Measurements from ENCODE around the gene ZBTB44. TPM values are rescaled to one million over a fixed set of nuclear protein-coding genes. Genes with fewer than 3 reads are reported as not detected.
"Not testable (repeated sequence)": the region's sequence is repeated elsewhere in the genome, so short reads cannot be mapped to it uniquely, and the experiment has no call there.

The ZBTB44 gene
- polyA plus RNA-seq, 2 donors: 6.7 to 7.2 TPM

DNA sequence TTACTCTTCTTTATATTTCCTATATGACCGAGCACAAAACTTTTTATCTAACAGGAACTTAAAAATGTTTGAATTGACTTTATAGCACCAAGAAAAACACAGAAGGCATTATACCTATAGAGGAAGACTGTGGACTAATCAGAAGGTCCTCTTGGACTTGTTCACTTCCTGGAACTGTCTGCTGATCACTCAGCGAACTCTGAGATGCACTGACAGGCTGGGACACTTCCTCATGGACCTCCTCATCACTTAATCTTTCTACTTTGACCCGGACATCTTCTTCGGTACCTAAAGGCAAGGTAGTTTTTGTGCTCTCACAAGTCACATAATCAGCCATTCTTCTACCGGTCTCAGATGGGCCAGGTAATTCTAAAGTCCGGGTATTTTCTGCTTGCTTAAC is 54.0 kb downstream of the ZBTB44 start:
- Histone ChIP-seq H3K4me3 (ENCODE audit: low read depth in 1 of 2, low read length in 2 of 2) (no peak overlapping the region), H3K36me3 (ENCODE audit: control insufficient read depth in 2 of 2, insufficient read depth in 2 of 2, low read length in 1 of 2) (peaks cover 2 to 3% of the 10 kb centered on the region in 2 donors), H3K27ac (ENCODE audit: low read depth in 2 of 2, low read length in 1 of 2) (no peak overlapping the region), H3K4me1 (ENCODE audit: control insufficient read depth in 2 of 2, insufficient read depth in 2 of 2, low read length in 1 of 2) (no peaks in the 10 kb centered on the region), H3K27me3 (ENCODE audit: control insufficient read depth in 1 of 2, insufficient read depth in 2 of 2, low read length in 2 of 2) (no peaks in the 10 kb centered on the region), H3K9me3 (ENCODE audit: control insufficient read depth in 2 of 2, insufficient read depth in 1 of 2, low read depth in 1 of 2, low read length in 1 of 2) (no peaks in the 10 kb centered on the region)
- WGBS, 2 donors: 89 to 95% methylated on average over 6 of the region's 6 CpGs

DNA sequence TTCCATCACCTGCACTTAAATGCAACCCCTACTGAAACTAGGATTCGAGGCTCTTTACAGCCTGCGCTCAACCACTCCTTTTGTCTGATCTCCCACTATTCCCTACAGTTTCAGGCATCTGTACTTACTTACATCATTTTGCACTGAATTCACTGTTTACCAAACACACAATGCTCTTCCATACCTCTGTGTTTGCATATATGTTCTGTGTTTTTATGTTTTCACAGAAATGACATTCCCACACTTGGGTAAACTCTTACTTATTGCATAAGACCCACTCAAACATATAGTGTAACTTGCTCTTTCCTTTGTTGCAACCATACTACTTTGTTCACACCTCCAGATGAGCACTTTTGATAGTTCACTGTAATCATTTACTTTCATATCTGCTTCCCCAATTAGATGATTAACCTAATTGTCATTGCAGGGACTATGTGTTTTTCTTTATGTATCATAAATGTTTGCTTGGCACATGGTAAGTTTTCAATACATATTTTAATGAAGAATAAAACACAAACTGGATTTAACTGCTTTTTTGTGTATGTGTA is 54.6 kb downstream of the ZBTB44 start:
- H3K36me3 ChIP-seq (ENCODE audit: control insufficient read depth in 2 of 2, insufficient read depth in 2 of 2, low read length in 1 of 2): peaks cover 2 to 3% of the 10 kb centered on the region in 2 donors
- H3K27me3 ChIP-seq (ENCODE audit: control insufficient read depth in 1 of 2, insufficient read depth in 2 of 2, low read length in 2 of 2): no peaks in the 10 kb centered on the region
- H3K4me1 ChIP-seq (ENCODE audit: control insufficient read depth in 2 of 2, insufficient read depth in 2 of 2, low read length in 1 of 2): no peaks in the 10 kb centered on the region
- no peaks in the 10 kb centered on the region for H3K9me3 ChIP-seq (ENCODE audit: control insufficient read depth in 2 of 2, insufficient read depth in 1 of 2, low read depth in 1 of 2, low read length in 1 of 2)
- no peak overlapping the region for H3K27ac ChIP-seq (ENCODE audit: low read depth in 2 of 2, low read length in 1 of 2)
- 96% methylated on average over 2 of the region's 2 CpGs for WGBS, 2 donors
- no peak overlapping the region for H3K4me3 ChIP-seq (ENCODE audit: low read depth in 1 of 2, low read length in 2 of 2)

DNA sequence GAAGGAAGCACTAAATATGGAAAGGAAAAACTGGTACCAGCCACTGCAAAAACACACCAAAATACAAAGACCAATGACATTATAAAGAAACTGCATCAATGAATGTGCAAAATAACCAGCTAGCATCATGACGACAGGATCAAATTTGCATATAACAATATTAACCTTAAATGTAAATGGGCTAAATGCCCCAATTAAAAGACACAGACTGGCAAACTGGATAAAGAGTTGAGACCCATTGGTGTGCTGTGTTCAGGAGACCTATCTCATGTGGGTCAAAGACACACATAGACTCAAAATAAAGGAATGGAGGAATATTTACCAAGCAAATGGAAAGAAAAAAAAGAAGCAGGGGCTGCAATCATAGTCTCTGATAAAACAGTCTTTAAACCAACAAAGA is 63.0 kb downstream of the ZBTB44 start:
- not testable (repeated sequence) for H3K4me1 ChIP-seq (ENCODE audit: control insufficient read depth in 2 of 2, insufficient read depth in 2 of 2, low read length in 1 of 2); H3K27ac ChIP-seq (ENCODE audit: low read depth in 2 of 2, low read length in 1 of 2); H3K36me3 ChIP-seq (ENCODE audit: control insufficient read depth in 2 of 2, insufficient read depth in 2 of 2, low read length in 1 of 2); H3K27me3 ChIP-seq (ENCODE audit: control insufficient read depth in 1 of 2, insufficient read depth in 2 of 2, low read length in 2 of 2); H3K4me3 ChIP-seq (ENCODE audit: low read depth in 1 of 2, low read length in 2 of 2); H3K9me3 ChIP-seq (ENCODE audit: control insufficient read depth in 2 of 2, insufficient read depth in 1 of 2, low read depth in 1 of 2, low read length in 1 of 2)
- 91 to 94% methylated on average over 1 of the region's 1 CpG for WGBS, 2 donors

DNA sequence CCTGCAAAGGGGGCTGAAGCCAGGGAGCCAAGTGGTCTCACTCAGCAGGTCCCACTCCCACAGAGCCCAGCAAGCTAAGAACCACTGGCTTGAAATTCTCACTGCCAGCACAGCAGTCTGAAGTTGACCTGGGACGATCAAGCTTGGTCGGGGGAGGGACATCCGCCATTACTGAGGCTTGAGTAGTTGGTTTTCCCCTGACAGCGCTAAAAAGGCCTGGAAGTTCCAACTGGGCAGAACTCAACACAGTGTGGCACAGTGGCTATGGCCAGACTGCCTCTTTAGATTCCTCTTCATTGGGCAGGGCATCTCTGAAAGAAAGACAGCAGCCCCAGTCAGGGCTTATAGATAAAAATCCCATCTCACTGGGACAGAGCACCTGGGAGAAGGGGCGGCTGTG is 64.8 kb downstream of the ZBTB44 start:
- WGBS, 2 donors: 95 to 96% methylated on average over 5 of the region's 5 CpGs
- H3K36me3 ChIP-seq (ENCODE audit: control insufficient read depth in 2 of 2, insufficient read depth in 2 of 2, low read length in 1 of 2); H3K9me3 ChIP-seq (ENCODE audit: control insufficient read depth in 2 of 2, insufficient read depth in 1 of 2, low read depth in 1 of 2, low read length in 1 of 2); H3K27ac ChIP-seq (ENCODE audit: low read depth in 2 of 2, low read length in 1 of 2); H3K4me3 ChIP-seq (ENCODE audit: low read depth in 1 of 2, low read length in 2 of 2); H3K27me3 ChIP-seq (ENCODE audit: control insufficient read depth in 1 of 2, insufficient read depth in 2 of 2, low read length in 2 of 2); H3K4me1 ChIP-seq (ENCODE audit: control insufficient read depth in 2 of 2, insufficient read depth in 2 of 2, low read length in 1 of 2): not testable (repeated sequence)

- whole genome bisulfite sequencing, 2 donors: 92 to 96% methylated on average over 5 of the region's 5 CpGs
- no peaks in the 10 kb centered on the region for H3K9me3 ChIP-seq (ENCODE audit: control insufficient read depth in 2 of 2, insufficient read depth in 1 of 2, low read depth in 1 of 2, low read length in 1 of 2)
- no peak overlapping the region for H3K4me3 ChIP-seq (ENCODE audit: low read depth in 1 of 2, low read length in 2 of 2)
- H3K4me1 ChIP-seq (ENCODE audit: control insufficient read depth in 2 of 2, insufficient read depth in 2 of 2, low read length in 1 of 2): peaks cover 4 to 8% of the 10 kb centered on the region in 2 donors
- H3K36me3 ChIP-seq (ENCODE audit: control insufficient read depth in 2 of 2, insufficient read depth in 2 of 2, low read length in 1 of 2): no peaks in the 10 kb centered on the region
- H3K27me3 ChIP-seq (ENCODE audit: control insufficient read depth in 1 of 2, insufficient read depth in 2 of 2, low read length in 2 of 2): no peaks in the 10 kb centered on the region
- no peak overlapping the region for H3K27ac ChIP-seq (ENCODE audit: low read depth in 2 of 2, low read length in 1 of 2)
Observed at GRCh38 chr11:130249371-130249770, 65.3 kb downstream of the ZBTB44 start.

DNA sequence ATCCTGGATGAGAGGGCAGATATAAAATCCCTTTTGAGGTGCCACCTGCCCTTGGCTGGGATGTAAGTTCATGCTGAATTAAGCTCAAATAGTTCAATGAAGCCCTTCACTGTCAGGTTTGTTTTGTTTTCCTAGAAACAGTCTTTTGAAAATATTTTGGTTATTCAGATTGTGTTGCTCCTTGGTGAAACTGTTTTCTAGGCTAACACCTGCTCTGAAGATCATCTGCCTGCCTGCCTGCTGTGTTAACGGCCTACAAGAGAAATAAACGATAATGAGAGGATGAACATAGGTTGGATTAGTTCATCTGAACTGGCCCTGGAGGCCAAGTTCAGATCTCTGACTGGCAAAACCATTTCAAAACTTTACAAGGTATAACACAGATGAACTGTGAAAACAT is 67.4 kb downstream of the ZBTB44 start:
- peaks cover 4 to 8% of the 10 kb centered on the region in 2 donors for H3K4me1 ChIP-seq (ENCODE audit: control insufficient read depth in 2 of 2, insufficient read depth in 2 of 2, low read length in 1 of 2)
- 84 to 87% methylated on average over 2 of the region's 2 CpGs for WGBS, 2 donors
- H3K27me3 ChIP-seq (ENCODE audit: control insufficient read depth in 1 of 2, insufficient read depth in 2 of 2, low read length in 2 of 2): no peaks in the 10 kb centered on the region
- H3K27ac ChIP-seq (ENCODE audit: low read depth in 2 of 2, low read length in 1 of 2): no peak overlapping the region
- no peaks in the 10 kb centered on the region for H3K36me3 ChIP-seq (ENCODE audit: control insufficient read depth in 2 of 2, insufficient read depth in 2 of 2, low read length in 1 of 2)
- no peaks in the 10 kb centered on the region for H3K9me3 ChIP-seq (ENCODE audit: control insufficient read depth in 2 of 2, insufficient read depth in 1 of 2, low read depth in 1 of 2, low read length in 1 of 2)
- H3K4me3 ChIP-seq (ENCODE audit: low read depth in 1 of 2, low read length in 2 of 2): no peak overlapping the region

- H3K4me1 ChIP-seq (ENCODE audit: control insufficient read depth in 2 of 2, insufficient read depth in 2 of 2, low read length in 1 of 2): peaks cover 4 to 8% of the 10 kb centered on the region in 2 donors
- H3K27me3 ChIP-seq (ENCODE audit: control insufficient read depth in 1 of 2, insufficient read depth in 2 of 2, low read length in 2 of 2): no peaks in the 10 kb centered on the region
- no peak overlapping the region for H3K27ac ChIP-seq (ENCODE audit: low read depth in 2 of 2, low read length in 1 of 2)
- 88 to 91% methylated on average over 3 of the region's 3 CpGs for WGBS, 2 donors
- H3K36me3 ChIP-seq (ENCODE audit: control insufficient read depth in 2 of 2, insufficient read depth in 2 of 2, low read length in 1 of 2): no peaks in the 10 kb centered on the region
- no peak overlapping the region for H3K4me3 ChIP-seq (ENCODE audit: low read depth in 1 of 2, low read length in 2 of 2)
- no peaks in the 10 kb centered on the region for H3K9me3 ChIP-seq (ENCODE audit: control insufficient read depth in 2 of 2, insufficient read depth in 1 of 2, low read depth in 1 of 2, low read length in 1 of 2)
Observed at GRCh38 chr11:130246738-130247137, 68.0 kb downstream of the ZBTB44 start.

GRCh38 chr11:130246270-130246669 is 68.4 kb downstream of the ZBTB44 start:
- 81 to 87% methylated on average over 1 of the region's 1 CpG for WGBS, 2 donors
- Histone ChIP-seq H3K27ac (ENCODE audit: low read depth in 2 of 2, low read length in 1 of 2) (no peak overlapping the region), H3K27me3 (ENCODE audit: control insufficient read depth in 1 of 2, insufficient read depth in 2 of 2, low read length in 2 of 2) (no peaks in the 10 kb centered on the region), H3K9me3 (ENCODE audit: control insufficient read depth in 2 of 2, insufficient read depth in 1 of 2, low read depth in 1 of 2, low read length in 1 of 2) (no peaks in the 10 kb centered on the region), H3K4me1 (ENCODE audit: control insufficient read depth in 2 of 2, insufficient read depth in 2 of 2, low read length in 1 of 2) (peaks cover 4 to 8% of the 10 kb centered on the region in 2 donors), H3K4me3 (ENCODE audit: low read depth in 1 of 2, low read length in 2 of 2) (no peak overlapping the region), H3K36me3 (ENCODE audit: control insufficient read depth in 2 of 2, insufficient read depth in 2 of 2, low read length in 1 of 2) (no peaks in the 10 kb centered on the region)

- H3K4me1 ChIP-seq (ENCODE audit: control insufficient read depth in 2 of 2, insufficient read depth in 2 of 2, low read length in 1 of 2); H3K27ac ChIP-seq (ENCODE audit: low read depth in 2 of 2, low read length in 1 of 2); H3K4me3 ChIP-seq (ENCODE audit: low read depth in 1 of 2, low read length in 2 of 2); H3K9me3 ChIP-seq (ENCODE audit: control insufficient read depth in 2 of 2, insufficient read depth in 1 of 2, low read depth in 1 of 2, low read length in 1 of 2); H3K36me3 ChIP-seq (ENCODE audit: control insufficient read depth in 2 of 2, insufficient read depth in 2 of 2, low read length in 1 of 2); H3K27me3 ChIP-seq (ENCODE audit: control insufficient read depth in 1 of 2, insufficient read depth in 2 of 2, low read length in 2 of 2): not testable (repeated sequence)
- 80 to 94% methylated on average over 6 of the region's 6 CpGs for WGBS, 2 donors
Observed at GRCh38 chr11:130245375-130245774, 69.3 kb downstream of the ZBTB44 start.

GRCh38 chr11:130244848-130245247 is 69.9 kb downstream of the ZBTB44 start:
- H3K27me3 ChIP-seq (ENCODE audit: control insufficient read depth in 1 of 2, insufficient read depth in 2 of 2, low read length in 2 of 2): no peaks in the 10 kb centered on the region
- peaks cover 4 to 7% of the 10 kb centered on the region in 2 donors for H3K4me1 ChIP-seq (ENCODE audit: control insufficient read depth in 2 of 2, insufficient read depth in 2 of 2, low read length in 1 of 2)
- WGBS, 2 donors: 91 to 96% methylated on average over 3 of the region's 3 CpGs
- H3K27ac ChIP-seq (ENCODE audit: low read depth in 2 of 2, low read length in 1 of 2): no peak overlapping the region
- no peaks in the 10 kb centered on the region for H3K9me3 ChIP-seq (ENCODE audit: control insufficient read depth in 2 of 2, insufficient read depth in 1 of 2, low read depth in 1 of 2, low read length in 1 of 2)
- no peak overlapping the region for H3K4me3 ChIP-seq (ENCODE audit: low read depth in 1 of 2, low read length in 2 of 2)
- H3K36me3 ChIP-seq (ENCODE audit: control insufficient read depth in 2 of 2, insufficient read depth in 2 of 2, low read length in 1 of 2): no peaks in the 10 kb centered on the region
